ENCODE data around the gene ICA1L.
"Not testable (repeated sequence)": the region's sequence is repeated elsewhere in the genome, so short reads cannot be mapped to it uniquely, and the experiment has no call there.

ICA1L gene
- 5.9 to 6.4 reads per million in 2 donors for total RNA-seq

DNA sequence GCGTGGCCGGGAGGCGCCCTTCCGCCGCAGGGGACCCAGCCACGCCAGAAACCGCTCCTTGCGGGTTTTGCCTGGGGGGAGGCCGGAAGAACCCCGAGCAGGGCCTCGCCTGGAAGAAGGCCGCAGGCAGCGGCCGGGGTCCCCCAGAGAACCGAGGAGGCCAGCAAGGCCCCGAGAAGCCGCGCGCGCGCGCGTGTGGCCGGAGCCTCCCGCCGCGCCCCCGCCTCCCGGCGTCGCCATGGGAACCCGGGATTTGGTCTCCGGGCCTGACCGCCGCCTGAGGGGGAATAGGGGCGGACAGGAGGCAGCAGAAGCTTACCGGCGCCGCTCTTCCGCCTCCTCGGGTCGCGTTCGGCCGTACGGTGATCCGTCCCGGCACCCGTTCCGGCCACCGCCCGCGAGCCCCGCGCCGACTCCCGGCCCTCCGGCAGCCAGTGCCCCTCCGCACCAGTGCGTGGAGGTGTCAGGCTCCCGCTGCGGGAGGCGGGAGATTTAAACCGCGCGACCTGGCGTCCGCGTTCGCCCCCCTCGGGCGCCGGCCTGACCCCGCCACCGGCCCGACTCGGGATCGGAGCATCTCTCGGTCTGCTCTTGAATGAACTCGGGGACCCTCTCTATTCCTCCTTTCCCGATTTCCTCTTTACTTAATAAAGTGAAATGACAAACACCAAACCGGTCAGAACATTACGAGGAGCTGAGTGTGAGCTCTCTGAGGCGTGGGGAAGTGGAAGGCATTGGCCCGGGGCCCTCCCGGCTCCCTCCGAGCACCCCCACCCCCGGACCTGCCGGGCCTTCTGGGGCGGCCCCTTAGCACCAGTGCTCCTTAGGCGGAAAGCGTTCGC is at the start of gene ICA1L:
TSS of gene ICA1L (minus strand) at position 467 of the 842 bp plus-strand sequence. CDS start 42,757 bp downstream, outside the sequence.
- peak; percentile 41 for DNase-seq

DNA sequence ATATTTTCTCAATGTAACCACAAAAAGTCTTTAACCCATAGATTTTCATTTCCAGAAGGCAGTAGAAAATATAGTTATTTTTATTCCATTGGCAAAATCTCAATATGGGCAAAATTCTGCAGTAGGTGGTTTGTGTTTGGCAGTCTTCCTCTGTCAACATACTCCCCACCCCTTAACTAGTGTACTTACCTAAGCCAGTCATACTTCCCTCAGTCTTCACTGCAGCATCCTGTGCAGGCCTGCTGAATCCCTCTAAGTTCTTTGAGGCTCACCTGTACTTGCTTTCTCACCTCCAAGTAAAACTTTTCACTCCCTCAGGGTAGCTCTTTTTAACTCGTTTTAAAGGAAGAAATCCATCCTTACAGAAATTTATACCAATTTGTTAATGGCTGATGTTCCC is 47.3 kb upstream of the ICA1L start:
- no peak for DNase-seq

DNA sequence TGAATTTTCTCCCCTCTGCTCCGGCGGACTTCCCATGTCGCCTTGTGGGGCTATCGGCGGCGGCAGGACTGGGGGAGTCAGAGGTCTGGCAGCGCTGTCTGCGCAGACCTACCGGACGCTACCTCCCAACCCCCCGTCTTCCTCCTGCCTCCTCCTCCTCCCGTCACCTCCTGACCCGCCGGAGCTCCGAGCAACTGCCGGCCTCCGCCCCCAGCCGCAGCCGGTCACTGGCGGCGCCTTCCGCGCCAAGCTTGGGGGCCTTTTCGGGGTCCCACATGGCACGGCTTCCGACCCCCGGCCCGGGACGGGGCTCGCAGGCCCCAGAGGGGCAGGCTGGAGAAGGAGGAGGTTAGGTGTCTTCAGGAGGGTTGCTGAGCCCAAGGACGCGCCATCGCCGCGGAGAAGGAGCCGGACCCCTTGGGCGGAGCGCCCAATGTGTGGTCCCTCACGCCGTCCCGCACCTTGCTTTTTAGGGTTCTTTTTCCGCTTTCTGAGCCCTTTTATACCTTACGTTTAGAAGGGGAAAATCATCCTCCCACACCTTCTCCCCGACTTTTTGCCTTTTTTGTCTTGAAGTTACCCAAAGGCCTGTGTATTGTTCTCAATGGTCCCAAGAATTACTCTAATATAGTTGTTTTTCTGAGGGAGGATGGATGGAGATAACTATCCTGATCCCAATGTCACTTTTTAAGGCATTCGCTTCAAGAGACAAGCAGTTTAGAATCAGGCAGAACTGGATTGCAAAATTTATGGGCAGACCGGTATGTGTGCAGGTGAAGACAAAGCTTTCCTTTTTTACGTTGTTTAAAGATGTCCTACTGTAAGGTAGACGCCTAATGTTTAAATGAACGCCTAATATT is 41.0 kb upstream of the ICA1L start:
- DNase-seq = peak; percentile 20

DNA sequence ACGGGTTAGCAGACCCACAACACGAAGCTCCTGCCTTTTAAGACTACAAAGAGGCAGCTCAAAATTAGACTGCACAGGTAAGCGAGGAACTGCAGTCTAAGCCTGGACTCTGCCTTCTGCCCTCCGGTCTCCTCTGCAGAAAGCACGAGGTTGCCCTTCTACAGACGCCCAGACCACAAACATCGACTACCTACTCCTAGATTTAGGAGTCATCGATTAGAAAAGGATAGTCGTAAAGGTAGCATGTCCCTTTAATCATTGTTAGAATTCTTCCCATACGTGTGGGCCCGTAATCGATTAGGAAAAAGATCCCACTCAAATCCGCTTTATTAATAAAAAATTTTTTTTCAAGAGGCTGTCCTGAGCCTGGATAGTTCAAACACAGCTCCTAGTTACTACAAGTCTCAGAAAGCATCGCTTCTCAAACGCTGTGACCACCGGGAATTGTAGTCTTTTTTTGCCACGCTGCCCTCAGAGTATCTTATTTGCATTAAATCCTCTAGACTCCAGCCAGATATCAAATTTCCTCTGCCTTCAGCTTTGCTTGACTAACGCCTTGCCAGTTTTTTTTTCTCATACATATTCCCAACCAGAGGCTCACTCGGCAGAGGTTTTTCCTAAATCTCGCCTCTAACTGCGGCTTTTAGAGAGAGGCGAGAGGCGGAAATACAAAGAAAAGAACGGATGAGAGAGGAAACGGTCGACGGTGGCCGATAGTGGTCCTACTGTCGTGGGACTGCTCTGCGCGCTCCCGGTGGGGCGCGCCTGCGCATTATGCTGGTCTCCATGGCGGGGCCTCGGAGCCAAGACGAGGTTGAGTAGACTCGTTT is 40.2 kb upstream of the ICA1L start, which contains the start of the genes CARF and WDR12:
TSS of gene CARF (plus strand) at position 764 of the 830 bp plus-strand sequence. CDS start 29,628 bp downstream, outside the sequence.
TSS of gene WDR12 (minus strand) at position 162 of the 830 bp plus-strand sequence. CDS start 197 bp downstream, outside the sequence.
- peak; percentile 72 for DNase-seq

DNA sequence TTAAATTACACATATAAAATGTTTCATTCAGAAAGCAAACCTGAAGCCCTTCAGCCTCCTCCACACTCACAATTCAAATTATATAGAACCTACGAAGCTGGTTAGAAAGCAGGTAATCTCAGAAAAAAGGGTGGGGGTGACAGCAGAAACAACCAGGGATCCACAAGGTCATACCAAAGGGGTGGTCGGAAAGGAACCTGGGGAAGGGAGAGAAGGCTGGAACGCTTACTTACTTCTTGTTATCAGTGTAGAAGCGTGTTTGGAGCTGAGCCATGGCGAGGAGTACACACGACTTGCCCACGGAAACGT is 39.6 kb upstream of the ICA1L start:
- DNase-seq = no peak

DNA sequence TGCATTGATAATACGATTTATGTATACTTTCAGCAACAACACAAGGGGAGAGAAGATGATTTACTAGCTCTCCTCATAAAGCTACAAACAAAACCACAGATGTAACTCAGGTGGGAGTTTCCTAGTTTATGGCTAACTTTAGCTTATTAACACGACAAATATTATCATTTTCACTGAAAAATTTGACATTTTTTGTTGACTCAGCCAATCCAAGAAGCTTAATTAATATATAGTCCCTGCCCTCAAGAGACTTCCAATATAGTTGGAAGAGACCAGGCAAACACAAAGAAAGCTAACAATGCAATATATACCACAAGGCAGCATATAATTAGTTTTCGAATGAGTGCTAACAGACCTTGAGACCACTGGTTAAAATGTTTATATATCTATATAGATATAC is 39.1 kb upstream of the ICA1L start:
- no peak for DNase-seq

DNA sequence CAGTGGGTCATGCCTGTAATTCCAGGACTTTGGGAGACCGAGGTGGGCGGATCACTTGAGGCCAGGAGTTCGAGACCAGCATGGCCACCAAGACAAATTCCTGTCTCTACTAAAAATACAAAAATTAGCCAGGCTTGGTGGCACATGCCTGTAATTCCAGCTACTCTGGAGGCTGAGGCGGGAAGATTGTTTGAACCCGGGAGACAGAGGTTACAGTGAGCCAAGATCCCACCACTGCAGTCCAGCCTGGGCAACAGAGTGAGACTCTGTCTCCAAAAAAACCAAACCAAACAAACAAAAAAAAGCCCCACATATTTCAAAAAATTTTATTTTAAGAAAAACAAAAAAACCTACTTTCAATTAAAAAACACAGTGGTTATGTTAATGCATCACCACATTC is 38.7 kb upstream of the ICA1L start:
- not testable (repeated sequence) for DNase-seq

DNA sequence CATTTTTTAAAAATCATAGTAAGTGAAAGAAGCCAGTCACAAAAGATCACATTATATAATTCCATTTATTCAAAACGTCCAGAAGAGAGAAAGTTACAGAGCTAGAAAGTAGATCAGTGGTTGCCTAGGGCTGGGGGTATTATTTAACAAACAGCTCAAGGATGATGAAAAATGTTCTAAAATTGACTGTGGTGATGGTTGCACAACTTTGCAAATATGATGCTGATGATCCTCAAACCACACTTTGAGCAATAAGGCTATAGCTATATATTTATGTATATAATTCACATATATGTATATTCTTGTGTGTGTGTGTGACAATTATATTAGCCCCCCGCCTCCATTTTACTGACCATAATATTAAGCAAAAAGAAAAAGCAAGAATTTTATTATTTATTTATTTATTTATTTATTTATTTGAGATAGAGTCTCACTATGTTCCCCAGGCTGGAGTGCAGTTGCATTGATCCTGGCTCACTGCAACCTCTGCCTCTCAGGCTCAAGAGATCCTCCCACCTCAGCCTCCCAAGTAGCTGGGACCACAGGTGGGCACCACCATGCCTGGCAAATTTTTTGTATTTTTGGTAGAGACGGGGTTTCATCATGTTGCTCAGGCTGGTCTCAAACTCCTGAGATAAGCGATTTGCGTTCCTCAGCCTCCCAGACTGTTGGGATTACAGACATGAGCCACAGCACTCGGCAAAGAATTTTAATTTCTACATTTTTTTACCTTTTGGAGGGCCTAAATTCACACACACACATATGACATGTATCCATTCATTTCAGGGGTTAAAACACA is 38.0 kb upstream of the ICA1L start:
- DNase-seq = no peak

DNA sequence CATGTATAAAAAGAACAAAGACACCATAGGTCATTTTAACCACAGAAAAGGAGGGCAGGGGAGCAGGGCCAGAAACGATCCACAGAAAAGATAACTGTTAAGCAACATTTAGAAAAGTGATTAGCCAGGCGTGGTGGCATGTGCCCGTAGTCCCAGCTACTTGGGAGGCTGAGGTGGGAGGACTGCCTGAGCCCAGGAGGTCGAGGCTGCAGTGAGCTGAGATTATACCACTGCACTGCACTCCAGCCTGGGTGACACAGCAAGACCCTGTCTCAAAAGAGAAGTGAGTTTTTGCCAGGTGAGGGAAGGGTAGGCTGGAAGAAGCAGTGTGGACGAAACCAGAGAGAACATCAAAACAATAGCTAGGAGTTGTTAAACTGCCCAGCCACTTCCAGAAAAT is 36.6 kb upstream of the ICA1L start:
- DNase-seq = no peak

DNA sequence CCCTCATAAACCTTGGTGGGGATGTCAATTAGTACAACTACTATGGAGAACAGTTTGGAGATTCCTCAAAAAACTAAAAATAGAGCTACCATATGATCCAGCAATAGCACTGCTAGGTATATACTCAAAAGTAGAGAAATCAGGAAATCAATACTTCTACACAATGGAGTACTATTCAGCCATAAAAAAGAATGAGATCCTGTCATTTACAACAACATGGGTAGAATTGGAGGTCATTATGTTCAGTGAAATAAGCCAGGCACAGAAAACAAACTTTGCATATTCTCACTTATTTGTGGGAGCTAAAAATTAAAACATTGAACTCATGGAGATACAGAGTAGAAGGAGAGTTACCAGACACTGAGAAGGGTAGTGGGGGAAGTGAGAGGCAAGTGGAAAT is 33.9 kb upstream of the ICA1L start:
- not testable (repeated sequence) for DNase-seq

DNA sequence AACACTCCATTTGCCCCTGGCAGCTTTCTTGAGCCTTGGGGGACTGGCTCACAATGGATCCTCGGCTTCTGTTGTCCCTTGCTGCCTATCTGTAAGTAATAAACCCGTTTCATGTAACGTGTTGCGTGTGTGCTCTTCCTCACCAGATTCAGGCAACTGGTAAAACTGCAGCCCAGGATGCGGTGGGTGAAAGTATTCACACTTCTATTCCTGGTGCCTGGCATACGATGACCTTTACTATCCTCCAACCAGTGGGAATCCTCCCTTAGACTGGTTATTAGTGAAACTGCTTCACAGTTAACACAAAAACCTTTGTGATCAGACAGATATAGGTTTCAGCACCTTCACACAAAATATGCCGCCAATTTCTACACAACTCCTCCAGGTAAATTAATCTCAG is 13.6 kb upstream of the ICA1L start:
- DNase-seq = no peak

DNA sequence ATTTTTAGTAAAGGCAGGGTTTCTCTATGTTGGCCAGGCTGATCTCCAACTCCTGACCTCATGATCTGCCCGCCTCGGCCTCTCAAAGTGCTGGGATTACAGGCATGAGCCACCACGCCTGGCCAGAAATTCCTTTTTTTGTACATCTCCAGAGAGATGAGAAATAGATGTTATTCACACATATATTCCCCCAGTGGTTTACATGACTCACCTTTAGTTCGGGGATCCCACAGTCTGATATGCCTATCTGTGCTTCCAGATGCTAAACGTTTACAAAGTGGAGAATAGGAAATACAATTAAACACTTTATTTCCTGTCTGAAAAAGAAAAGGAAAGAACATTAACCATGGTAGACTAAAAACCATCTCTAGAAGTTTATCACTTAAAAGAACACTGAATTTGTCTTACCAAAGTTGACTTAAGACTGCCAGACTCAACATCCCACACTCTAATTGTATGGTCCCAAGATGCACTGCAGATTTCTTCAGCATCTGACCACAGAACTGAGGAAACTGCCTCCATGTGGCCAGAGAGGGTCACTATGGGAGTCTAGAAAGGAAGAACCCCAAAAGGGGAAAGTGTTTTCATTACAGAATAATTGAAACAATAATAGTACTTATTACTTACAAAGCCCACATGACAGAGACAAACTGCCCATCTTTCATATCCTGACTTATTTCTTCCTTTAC is 12.6 kb upstream of the ICA1L start:
- no peak for DNase-seq

DNA sequence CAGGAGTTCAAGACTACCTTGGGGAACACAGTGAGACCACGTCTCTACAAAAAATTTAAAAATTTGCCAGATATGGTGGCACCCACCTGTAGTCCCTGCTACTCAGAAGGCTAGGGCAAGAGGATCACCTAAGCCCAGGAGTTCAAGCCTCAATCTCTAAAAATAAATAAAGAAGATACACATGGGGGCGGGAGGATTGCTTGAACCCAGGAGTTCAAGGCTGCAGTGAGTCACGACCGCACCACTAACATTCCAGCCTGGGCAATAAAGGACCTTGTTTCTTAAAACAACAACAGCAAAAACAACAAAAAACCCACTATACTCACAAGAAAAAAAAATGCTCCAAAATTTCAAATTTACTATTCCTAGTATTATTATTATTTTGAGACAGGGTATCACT is 10.0 kb upstream of the ICA1L start:
- DNase-seq = no peak

DNA sequence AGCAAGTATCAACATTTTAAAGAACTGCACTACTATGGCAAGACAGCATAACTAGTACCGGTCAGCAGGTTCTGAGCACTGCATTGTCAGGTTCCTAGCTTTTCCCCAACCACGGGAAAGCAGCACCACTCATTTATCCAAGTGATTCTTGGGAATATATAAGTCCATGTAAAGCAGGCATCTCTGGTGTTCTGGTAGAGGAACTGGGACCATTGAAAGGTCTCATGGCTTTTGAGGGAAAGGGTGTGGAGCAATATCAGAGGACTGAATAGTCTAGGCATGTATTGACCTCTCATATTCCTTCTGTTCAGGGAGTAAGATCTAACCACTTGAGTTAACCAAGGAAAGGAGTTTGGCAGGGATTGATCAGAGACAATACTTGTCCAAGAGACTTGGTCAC is 6.1 kb upstream of the ICA1L start:
- no peak for DNase-seq

DNA sequence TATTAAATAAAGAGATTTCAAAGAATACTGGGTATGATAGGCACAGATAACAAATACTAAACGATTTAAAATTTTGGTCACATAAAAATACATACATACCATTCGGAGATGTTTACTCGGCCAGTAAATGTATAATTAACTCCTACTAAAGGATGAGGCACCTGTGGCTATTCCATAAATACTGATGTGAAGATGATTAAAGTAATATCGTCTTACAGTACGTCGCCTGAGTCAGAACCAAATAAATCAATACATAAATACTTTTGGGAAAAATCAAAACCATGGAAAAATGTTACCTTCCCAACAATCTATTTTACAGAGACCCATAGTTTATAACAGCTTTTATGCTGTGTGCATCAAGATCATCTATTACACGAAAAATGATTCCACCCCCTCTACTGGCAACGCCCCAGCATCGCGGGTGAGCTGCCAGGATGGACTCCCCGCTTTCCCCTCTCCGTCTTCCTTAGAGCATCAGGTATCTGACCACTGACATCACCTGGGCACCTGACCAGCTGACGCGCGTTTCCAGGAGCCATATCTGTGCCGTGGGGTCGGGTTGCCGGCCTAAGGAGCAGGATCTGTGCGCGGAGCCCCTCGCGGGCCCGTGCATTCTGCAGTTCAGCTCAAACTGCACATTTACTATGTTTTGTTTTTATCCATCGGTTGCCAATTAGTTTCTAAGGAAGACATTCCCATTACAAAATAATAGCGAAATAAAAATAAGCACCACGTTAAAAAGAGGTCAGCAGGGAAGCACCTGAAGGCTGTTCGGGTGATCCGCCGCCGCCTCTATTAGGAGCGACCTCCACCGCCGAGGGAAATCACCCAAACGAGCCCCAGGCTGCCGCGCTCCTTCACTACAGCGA is 901 bp downstream of the ICA1L start:
- no peak for DNase-seq

DNA sequence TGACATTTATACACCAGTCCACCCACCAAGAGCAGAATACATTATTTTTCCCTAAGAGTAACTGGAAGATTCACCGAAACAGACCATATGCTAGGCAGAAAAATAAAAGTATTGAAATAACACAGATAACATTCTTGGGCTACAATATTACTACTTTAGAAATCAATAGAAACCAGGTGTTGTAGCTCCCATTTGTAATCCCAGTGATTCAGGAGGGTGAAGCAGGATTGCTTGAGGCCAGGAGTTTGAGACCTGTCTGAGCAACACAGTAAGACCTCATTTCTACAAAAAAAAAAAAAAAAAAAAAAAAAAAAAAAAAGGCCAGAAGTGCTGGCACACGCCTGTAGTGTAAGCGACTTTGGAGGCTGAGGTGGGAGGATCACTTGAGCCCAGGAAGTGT is 9.6 kb downstream of the ICA1L start:
- no peak for DNase-seq

DNA sequence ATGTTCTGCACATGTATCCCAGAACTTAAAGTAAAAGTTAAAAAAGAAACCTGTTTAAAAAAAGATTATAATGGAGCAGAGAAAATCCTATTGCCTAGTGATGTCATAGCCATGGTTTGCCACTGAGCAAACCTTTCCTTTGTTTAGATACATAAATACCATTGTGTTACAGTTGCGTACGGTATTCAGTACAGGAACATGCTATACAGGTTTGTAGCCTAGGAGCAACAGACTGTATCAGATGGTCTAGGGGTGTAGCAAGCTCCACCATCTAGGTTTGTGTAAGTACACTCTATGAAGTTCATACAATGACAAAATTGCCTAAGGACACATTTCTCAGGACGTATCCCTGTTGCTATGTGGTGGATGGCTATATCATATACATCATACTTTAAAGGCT is 13.0 kb downstream of the ICA1L start:
- no peak for DNase-seq

DNA sequence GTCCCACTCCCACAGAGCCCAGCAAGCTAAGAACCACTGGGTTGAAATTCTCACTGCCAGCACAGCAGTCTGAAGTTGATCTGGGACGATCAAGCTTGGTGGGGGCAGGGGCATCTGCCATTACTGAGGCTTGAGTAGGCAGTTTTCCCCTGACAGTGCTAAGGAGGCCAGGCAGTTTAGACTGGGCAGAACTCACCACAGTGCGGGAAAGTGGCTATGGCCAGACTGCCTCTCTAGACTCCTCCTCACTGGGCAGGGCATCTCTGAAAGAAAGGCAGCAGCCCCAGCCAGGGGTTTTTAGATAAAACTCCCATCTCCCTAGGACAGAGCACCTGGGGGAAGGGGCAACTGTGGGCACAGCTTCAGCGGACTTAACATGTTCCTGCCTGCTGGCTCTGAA is 22.2 kb downstream of the ICA1L start:
- DNase-seq = not testable (repeated sequence)

DNA sequence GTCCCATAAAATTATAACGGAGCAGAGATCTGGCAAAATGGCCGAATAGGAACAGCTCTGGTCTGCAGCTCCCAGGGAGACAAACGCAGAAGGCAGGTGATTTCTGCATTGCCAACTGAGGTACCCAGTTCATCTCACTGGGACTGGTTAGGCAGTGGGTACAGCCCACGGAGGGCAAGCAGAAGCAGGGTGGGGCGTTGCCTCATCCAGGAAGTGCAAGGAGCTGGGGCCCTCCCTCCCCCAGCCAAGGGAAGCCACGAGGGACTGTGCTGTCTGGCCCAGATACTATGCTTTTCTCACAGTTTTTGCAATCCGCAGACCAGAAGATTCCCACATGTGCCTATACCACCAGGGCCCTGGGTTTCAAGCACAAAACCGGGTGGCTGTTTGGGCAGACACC is 22.8 kb downstream of the ICA1L start:
- no peak for DNase-seq
